Endometrial microvascular endothelial cells (primary cell): ENCODE results near the gene KCND3. TPM values are rescaled to one million over a fixed set of nuclear protein-coding genes. Genes with fewer than 3 reads are reported as not detected.

Experiments
- in situ Hi-C: cut with HindIII; loops from 2 replicates; pipeline ENCODE4 v1.10.0; 2017; ENCODE audit warnings: low sequenced_read_pairs, low pct_unique_long_range_greater_than_20kb; ENCODE audit errors: inconsistent ontology term
- total RNA-seq: library from RNA; depleted of rRNA; stranded (reverse); fragments of >200 nt; gene quantifications from one replicate; pipeline ENCODE4 v1.2.3, GENCODE V29; 2015; ENCODE audit errors: inconsistent ontology term

Gene KCND3
- total RNA-seq, 1 donor from 2014 or later = not detected

DNA sequence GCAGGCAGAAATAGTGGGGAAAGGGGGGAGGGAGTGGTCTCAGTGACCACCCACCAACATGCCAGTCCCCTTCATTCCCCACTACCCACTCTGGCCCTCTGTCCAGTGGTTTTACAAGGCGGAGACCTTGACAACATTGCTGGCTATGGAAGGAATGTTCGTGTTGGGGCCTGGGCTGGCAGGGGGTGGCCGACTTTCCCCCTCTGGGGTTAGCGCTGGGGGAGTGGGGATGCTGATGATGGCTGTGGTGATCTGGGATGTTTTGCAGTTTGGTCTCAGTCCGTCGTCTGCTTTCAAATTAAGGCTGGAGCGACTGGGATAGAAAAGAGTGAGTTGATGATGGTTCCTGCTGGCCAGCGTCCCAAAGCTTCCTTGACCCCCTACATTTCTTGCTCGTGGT lies 213.5 kb downstream of the KCND3 start:
- in situ Hi-C loops = no loop called here

DNA sequence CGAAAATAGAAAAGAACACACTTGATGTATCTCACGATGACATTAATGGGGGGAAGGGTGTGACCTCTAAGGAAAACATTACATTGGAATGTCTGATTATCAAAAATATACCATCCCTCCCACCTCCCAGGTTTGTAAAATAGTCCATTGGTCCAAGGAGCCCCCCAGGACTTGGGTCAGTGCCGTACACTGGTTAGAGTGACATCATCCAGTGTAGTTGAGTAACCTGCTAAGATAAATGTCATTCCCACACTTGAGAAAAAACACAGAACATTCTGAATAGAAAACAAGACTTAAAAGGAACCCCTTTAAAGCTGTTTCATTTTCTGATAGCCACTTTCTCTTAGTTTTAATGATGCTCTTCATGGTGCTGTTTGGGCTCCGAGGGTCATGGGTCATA lies 218.6 kb downstream of the KCND3 start:
- in situ Hi-C loops = loop anchor here (25.0 kb wide), 1 partner anchor 284 kb away; no protein-coding TSS in a partner anchor

DNA sequence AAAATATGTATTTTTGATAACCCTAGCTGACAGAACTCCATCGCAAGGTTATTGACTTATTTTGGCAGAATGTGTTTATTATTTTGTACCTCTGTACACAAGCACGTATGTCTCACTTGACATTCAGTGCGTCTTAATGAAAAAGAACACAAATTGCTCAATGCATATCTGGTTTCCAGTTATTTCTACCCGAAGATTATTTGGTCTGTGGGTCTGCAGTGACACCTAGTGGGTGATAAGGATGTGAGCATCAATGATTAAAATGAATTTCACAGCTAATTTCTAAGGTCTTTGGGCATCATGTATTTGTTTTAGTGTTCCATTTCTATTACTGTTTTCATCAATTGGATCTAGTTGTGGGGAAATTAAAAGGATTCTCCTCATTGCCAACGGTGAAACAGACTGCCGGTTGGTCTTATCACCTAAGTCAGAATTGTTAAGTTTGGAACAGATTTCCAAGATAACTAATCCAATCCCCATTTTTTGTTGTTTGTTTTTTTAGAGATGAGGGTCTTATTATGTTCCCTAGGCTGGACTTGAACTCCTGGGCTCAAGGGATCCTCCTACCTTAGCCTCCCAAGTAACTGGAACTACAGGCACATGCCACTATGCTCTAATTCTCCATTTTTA lies 219.8 kb downstream of the KCND3 start:
- in situ Hi-C loops = loop anchor here (25.0 kb wide), 1 partner anchor 282 kb away; no protein-coding TSS in a partner anchor

DNA sequence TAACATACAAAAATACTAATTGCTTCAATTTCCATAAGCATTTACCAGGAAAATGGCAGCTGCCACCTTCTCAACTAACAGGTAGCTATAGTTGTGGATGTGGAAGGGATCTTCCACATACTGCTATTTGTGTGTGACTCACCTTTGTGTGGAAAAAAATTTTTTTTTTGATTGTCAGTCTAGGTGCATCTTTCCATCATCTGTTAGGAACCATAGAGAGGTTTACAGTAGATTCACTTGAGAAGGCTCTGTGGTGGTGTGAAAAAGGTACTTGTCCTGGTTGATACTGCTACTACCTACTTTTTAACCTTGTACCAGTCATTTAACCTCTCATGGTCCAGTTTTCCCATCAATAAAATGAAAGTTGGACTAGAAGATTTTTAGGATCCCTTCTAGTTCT lies 220.8 kb downstream of the KCND3 start:
- in situ Hi-C loops = loop anchor here (25.0 kb wide), 1 partner anchor 281 kb away; no protein-coding TSS in a partner anchor

DNA sequence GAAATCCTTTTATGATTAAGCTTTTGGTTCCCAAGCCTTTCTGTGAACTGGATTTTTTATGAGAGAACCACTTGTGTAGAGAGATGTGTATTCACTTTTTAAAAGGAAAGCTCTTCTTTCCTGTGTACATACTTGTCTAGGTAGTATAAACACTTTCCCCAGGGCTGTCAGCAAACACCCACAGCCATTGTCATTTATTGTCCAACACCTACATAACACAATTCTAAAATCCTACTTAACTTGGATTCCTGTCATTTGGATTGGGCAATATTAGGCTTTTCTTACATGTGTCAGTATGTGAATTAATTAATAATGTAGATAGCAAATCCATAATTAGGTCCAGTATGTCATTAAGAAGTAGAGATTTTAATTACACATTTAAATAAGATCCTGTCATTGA lies 221.4 kb downstream of the KCND3 start:
- in situ Hi-C loops = loop anchor here (25.0 kb wide), 1 partner anchor 281 kb away; no protein-coding TSS in a partner anchor

DNA sequence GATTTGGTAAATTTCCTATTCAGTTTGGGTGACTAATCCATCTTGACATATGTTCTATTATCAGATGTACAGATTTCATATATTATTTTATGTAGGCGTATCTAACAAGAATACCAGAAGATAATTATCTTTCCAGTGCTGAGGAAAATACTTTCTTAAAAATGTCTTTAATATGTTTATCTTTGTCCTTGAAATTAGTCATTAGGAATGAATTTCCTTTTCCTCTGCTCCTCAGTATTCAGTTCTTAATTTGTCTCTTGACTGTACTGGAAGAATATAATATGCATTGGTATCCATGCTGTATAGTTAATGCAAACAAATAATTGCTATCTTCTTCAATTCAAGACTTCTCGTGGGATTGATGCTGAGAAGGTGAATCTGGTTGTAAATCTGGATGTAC lies 227.1 kb downstream of the KCND3 start:
- in situ Hi-C loops = loop anchor here (25.0 kb wide), 1 partner anchor 275 kb away; no protein-coding TSS in a partner anchor

DNA sequence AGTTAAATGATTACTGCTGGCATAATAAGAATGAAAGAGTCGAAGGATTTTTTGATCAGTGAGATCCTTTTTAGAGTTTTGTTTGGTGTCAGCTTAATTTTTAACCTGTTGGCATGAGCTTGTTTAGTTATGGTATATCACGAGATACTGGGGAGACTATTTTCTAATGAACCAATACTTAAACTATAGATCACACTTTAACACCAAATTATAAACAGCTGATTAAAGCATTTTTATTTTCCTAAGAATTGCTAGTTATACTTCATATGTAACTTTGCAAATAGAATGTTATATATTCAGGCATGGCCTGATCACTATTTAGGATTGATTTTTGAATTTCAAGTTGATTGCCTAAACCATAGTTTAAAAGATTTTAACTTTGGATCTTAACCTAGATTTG lies 227.8 kb downstream of the KCND3 start:
- in situ Hi-C loops = loop anchor here (25.0 kb wide), 1 partner anchor 274 kb away; no protein-coding TSS in a partner anchor

DNA sequence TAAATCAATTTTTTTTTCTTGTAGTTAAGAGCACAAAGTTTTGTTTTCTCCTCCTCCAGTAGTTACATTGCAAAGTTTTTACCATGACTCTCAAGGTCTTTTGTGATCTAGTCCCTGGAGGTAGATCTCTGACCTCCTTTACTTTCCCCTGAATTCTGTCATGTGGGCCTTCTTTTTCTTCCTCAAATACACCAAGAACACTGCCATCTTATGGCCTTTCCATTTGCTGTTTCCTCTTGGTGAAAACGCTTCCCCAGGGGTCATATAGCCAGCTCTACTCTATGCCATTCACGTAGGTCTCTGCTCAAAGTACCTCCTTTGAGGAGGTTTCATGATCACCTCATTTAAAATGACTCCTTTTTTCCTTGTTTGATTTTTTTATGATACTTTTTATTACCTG lies 231.1 kb downstream of the KCND3 start:
- in situ Hi-C loops = loop anchor here (25.0 kb wide), 1 partner anchor 271 kb away; no protein-coding TSS in a partner anchor

DNA sequence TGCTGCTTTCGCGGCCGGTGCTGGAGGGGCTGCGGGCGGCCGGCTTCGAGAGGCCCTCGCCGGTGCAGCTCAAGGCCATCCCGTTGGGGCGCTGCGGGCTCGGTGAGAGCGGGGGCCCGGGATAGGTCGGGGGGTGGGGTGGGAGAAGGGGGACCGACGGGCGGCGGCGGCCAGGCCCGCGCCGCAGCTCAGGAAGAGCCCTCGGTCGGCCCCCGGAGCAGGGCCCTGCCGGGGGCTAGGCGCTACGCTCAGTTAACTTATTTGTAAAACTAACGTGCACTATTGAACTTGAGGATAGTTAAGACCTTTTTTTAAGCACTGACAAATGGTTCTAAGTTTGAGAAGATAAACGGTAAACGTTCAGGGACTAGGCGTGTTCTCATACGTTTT lies 233.3 kb downstream of the KCND3 start:
- in situ Hi-C loops = loop anchor here (25.0 kb wide), 1 partner anchor 269 kb away; no protein-coding TSS in a partner anchor

DNA sequence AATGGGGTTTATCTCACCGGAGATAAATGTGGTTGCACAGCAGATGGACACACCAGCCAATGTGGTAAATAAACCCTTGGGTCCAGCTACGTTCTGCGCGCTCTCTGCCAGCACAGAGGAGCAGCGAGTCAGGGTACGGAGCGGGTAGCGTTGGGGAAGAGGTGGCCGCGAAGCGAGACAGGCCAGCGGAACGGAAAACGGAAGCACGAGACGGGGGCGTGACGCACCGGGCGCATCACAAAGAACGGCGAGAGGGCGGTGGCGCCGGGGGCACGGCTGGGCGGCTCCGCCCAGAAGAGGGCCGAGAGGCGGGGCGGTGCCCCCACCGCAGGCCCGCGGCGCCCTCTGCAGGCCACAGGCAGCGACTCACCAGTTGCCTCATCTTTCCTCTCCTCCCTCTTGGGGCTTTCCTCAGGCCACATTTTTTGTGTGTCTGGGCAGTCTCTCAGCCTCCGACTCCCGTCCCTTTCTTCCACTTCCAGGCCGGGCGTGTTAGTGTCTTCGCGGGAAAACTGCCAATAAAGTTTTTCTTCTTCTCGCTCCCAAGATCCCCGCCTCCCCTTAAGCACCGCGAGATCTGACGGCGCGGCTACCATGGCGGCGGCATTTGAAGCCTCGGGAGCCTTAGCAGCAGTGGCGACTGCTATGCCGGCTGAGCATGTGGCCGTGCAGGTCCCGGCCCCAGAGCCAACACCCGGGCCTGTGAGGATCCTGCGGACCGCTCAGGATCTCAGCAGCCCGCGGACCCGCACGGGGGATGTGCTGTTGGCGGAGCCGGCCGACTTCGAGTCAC lies 233.9 kb downstream of the KCND3 start, which contains the start of gene DDX20:
Gene DDX20 (plus strand): TSS at position 571 of the 793 bp plus-strand sequence. CDS start 24 bp downstream, at position 595.
- in situ Hi-C loops = loop anchor here (25.0 kb wide), 1 partner anchor 268 kb away; no protein-coding TSS in a partner anchor

DNA sequence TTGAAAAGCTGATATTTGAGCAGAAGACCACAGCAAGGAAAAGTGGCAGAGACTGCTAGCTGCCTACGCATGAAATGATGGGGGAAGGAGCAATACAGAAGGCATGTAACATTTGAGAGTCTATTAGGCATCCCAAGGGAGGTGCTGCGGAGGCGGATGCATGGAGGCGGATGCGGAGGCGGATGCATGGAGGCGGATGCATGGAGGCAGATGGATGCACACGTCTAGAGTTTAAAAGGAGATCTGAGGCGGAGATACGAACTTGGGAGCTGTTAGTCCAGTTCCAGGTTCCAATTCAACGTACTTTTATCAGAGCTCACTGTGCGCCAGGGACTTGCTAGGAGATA lies 234.5 kb downstream of the KCND3 start:
- in situ Hi-C loops = loop anchor here (25.0 kb wide), 1 partner anchor 268 kb away; no protein-coding TSS in a partner anchor

DNA sequence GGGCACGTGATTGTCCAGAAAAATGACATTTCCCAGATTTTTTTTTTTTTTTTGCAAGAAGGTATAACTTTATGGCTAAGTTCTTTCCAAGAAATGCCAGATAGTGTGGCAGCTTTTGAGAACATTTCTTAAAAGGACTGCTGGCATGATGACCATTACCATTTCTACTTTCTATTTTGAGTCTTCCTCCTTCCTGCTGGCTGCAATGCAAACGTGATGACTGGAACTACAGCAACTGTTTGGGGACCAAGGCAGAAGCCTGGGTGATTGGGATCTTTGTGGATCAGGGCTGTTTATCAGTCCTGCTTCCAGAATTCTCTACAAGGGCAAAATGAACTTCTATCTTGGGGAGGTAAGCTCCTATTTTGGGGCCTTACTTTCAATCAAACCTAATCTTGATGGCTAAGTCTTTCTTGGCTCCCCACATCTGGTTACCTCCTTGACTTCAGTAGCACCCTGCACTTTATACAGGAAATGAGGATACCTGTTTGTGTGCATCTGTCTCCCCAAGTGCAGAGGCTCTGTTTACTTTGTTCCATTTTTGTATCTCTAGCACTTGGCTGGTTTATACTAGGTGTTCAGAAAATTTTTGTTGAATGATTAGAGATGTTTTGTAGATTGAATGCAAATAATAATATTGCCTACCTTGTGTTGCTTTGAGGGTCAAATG lies 237.4 kb downstream of the KCND3 start:
- in situ Hi-C loops = loop anchor here (25.0 kb wide), 1 partner anchor 265 kb away; no protein-coding TSS in a partner anchor

DNA sequence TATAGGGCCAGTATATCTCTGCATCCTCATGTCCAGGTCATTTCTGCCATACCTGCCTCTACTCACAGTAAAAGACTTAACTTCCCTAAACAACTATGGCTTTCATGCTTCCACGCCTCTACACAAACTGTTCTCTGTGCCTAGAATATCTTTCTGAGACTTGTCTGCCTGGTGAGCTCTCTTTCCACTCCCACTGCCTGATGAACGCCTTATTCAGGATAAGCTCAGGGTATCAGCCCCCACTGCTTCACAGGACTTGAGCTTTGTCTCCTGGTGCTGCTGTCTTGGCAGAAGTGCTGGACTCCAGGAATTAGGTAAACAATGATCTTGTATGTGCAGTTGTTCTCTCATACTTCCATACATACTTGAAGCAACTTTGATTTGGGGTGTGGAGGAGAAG lies 238.6 kb downstream of the KCND3 start:
- in situ Hi-C loops = loop anchor here (25.0 kb wide), 1 partner anchor 264 kb away; no protein-coding TSS in a partner anchor

DNA sequence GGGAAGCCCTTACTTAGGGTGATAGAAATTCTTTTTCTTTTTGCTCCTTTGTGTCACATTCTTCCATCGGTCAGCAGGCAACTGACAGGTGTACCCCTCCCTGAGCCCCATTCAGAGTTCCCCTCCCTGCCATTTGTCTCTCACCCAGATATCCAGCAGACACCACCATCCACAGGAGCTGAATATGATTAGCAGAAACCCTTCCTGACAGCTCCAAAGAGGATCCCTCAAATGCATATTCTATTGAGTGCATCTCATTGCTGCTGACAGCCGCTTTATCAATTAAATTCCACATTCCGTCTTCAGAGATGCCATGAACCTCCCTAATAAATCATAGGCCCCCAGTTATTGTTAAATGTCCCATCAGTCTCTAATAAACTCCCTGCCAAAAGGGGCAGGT lies 239.8 kb downstream of the KCND3 start:
- in situ Hi-C loops = loop anchor here (25.0 kb wide), 1 partner anchor 262 kb away; no protein-coding TSS in a partner anchor

DNA sequence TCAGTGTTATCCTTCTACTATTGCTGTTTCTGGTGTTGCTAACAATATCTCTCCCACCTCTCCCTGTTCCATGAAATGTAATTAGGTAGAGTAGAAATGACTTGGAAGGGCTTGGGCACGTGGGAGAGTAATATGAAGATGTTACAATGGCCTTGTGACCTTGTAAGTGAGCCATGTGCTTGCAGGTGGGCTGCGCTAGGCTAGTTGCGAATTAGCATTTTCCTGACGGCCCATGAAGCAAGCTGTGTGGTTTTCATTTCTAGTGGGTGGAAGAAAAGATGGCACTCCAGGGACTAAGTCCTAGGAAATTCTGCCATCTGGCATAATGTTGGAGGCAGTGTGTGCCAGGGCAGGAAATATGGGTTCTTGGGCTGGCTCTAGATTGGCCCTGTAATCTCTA lies 241.5 kb downstream of the KCND3 start:
- in situ Hi-C loops = no loop called here

DNA sequence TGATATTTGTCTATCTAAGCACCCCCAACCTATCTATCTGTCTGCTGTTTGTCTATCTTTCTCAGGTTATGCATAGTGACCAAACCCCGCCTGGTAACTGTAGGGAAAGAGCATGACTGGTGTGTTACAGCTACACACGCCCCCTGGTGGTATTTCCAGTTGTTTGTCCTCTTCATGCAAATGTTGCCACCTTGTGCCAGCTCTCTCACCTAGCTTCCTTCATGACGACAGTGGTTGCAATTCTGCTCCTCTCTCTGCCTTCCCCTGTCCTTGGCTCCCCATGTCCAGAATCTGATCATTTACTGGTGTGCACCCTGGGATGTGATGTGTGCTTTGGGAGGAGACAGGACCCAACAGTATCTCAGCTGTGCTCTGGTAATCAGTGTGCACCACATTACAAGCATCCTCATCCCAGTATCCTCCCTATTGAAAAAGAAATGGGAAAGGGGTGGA lies 242.2 kb downstream of the KCND3 start:
- in situ Hi-C loops = no loop called here

DNA sequence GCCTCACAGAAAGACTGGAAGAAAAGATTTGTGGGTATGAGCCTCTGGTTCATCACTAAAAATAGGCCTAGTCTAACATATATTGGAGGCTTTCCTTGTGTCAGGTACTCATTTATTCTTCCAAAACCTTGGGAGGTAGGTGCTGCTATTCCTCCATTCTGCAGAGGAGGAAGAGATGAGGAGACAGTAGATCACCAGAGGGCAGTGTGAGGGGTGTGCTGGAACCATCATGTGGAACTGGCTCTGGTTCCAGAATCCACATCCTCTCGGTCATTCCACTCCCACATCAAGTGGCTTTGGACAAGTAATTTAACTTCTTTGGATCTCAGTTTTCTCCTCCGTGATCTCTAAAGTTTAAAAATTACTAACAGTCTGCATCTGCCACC lies 242.9 kb downstream of the KCND3 start:
- in situ Hi-C loops = no loop called here

DNA sequence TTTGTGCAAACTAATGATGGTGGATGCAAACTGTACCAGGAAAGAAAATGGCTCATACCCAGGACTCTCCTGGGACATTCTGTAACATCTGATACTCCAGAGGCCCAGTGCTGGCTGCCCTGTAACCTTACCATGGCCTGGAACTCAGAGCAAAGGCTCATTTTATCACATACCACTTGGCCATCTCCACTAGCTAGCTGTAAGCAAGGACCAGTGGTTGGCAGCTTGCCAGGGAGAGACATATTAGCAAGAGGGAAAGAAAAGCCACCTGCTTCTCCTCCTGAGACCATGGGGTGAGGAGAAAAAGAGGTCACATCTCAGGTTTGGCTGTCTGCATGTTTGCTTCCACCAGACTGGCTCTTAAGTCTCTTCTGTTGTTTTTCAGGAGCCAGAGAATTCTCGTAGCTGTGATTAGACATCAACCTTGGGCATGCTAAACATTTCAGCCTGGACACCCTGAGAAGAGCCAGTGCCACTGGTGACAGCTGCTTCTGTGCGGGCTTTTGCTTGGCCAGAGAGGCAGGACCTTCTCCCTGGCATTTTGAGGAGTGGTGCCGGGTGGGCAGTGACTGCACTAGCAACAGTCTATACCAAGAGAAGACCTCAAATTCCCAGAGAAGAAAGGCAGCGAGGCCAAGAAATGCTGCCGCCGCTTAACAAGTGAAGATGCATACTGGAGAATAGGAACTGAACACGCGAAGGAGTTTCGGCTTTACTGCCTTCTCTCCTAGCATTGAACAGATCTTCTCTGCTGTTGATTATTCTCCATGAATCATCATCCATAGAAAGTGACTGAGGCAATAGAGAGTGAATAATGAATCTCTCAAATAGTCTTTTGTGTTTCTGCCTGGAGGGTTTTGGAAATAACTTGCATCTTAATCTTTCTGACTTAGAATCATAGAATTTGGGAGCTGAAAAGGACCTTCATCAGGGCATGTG lies 243.5 kb downstream of the KCND3 start:
- in situ Hi-C loops = no loop called here
